ENCODE results near the gene ARHGAP15.

The ARHGAP15 gene

DNA sequence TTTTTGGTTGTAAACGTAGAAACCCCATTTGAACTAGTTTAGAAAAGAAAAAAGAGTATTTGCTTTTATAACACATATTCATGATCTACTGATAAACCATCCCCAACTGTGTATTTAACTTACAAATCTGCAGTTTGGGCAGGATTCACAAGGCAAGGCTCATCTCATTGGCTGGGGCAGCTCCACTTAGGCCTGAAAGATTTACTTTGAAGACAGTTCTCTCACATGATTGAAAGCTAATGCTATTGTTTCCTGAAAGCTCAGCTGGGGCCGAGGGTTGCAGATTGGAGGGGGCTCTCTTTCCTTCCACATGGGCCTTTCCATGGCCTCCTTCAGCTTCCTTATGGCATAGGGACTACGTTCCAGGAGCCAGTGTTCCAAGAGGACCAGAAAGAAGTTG is 47.4 kb downstream of the ARHGAP15 start:
- DNase-seq = no peak

DNA sequence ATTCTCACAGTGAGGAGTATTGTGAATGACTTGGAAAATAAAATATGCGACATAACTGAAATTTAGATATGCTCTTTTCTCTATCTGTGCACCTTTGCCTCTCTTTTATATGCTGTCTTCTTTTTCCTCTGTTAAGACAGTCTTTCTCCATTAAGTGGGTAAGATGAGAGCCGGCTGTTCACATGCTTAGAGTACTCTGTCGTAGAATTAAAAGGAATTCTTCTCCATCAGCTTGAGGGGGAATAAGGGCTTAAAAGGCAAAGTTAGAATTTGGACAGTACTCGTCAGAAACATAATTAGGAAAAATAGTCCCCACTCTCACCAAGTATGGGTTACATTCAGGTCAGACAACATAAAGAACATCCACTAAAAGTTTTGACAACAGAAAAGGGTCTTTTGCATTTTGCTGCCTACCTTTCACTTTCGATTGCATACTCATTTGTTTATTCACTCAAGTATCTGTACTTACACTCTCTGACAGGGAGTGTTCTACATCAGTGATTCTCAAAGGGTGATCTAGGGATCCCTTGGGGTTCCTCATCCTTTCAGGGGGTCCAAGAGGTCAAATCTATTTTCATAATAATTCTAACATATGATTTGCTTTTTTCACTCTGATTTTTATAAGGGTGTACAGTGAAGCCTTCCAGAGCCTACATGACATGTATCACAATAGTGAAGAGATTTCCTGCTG is 48.0 kb downstream of the ARHGAP15 start:
- DNase-seq = no peak

DNA sequence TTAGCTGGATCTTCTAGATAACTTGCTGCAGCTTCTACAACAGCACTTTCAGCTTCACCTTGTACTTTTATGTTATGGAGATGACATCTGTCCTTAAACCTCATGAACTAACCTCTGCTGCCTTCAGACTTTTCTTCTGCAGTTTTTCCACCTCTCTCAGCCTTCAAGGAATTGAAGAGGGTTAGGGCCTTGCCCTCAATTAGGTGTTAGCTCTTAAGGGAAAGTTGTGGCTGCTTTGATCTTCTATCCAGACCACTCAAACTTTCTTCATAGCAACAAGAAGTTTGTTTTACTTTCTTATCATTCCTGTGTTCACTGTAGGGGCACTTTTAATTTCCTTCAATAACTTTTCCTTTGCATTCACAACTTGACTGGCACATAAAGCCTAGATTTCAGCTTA is 52.3 kb downstream of the ARHGAP15 start:
- DNase-seq = no peak

DNA sequence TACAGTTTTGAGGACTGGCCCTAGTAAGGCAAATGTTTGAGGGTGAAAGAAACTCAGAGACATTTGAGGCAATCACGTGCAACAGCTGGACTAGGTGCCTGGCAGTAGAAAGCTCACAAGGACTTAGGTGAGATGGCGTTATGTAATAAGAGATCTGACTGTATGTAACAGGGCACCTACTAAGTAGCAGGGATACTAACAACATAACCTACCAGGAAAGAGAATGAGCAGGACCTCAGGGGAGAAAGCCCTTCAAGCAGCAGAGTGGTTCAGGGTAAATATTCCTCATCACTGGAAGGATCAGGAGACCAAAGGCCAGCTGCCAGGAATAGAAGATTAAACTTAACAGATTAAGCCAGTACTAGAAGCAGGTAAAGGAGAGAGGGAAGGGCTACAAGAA is 53.4 kb downstream of the ARHGAP15 start:
- no peak for DNase-seq

DNA sequence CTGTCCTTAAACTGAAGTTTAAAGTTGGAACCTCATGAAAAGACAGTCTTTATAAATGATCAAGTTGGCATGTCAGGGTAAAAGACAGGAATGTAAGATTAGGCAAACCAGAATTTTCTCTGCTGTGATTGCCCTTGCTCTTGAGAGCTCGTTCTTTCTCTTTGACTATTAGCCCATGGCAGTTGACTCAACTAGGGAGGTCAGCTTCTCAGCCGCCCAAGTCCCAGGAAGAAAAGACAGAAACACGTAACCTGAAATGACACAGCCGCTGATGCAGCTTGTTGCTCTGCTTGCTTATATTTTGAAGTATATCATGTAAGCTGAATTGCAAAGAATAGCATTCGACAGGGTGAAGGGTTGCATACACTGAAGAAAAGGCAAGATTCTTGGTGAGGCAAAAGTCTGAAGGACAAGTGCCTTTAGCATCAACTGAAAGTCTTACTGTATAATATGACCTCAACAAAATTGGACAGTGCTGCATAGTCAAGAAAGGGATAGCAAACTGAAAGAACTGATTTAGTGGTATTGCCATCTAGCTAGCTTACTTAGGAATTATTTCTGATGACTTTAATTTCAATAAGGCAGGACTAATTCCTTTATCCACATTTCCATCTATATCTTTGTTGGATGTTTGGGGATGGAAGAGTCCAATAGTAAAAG is 54.7 kb downstream of the ARHGAP15 start:
- DNase-seq = no peak

DNA sequence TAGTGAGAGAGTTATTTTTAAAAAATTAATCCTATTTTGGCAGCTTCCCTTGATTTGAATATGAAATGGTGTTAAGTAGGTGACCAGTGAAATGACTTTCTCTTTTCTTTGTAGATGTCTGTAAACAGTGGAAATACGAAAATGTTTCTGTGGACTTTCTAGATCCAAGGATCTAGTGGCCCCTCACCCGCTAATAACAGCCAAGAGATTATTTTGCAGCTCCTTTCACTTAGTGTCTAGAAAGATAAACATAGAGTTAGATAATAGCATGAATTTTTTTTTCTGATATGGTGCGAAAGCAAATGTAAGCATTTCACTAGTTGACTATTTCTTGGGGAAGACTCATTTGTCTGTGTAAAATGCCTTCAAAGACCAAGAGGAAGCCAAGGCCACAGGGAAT is 57.7 kb downstream of the ARHGAP15 start:
- no peak for DNase-seq

DNA sequence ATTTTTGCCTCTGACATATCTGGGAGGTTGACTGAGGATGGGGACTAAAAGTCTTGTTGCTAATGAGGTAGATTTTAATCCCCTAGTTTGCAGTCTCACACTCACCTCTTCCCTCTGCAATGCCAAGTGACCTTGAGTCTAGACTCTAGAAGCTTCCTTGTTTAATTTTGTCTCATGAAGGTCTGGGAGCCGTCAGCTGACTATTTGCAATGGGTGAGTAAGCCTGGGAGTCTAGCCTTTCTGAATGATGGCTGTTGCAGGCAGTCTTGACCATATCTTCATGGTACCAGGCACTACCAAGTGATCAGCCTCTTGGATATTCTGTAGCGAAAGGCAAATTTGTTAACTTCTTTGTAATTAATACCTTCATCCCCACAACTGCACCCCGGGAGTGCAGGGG is 61.2 kb downstream of the ARHGAP15 start:
- peak in 1 of 2 donors; percentile 28 for DNase-seq

DNA sequence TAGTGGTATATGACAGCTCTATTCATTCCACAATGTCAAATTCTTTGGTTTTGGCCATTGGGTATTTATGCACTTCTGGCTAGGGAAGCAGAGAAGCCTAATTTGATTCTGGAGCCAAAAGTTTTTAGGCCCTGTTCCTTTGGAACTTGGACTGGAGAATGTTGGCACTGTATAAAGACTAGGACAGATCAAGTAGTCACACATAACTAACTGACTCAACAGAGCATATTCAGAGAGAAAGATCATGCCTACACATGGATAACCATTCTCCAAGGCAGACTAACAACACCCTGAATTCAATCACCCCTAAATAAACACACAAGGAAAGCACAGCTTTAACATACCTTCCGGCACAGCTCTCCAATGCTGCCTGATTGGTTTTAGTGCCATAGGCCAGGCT is 62.9 kb downstream of the ARHGAP15 start:
- no peak for DNase-seq

DNA sequence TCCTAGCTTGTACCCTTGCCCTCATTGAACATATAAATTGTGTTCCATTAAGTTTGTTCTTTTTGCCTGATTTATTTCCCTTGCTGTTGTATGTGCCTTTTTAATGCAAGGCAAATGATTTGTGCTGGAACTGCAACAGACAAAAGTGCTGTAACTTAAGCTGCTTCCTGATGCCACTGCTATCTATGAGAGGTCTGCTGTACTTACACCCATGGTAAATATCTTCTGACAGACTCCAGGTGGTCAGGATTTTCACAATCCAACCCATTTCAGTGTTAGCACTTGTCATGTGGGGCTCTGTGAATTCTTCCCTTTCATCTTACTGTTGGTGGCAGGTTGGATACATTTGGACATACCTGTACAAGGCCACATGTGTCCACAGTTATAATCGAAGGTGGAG is 63.5 kb downstream of the ARHGAP15 start:
- DNase-seq = no peak

DNA sequence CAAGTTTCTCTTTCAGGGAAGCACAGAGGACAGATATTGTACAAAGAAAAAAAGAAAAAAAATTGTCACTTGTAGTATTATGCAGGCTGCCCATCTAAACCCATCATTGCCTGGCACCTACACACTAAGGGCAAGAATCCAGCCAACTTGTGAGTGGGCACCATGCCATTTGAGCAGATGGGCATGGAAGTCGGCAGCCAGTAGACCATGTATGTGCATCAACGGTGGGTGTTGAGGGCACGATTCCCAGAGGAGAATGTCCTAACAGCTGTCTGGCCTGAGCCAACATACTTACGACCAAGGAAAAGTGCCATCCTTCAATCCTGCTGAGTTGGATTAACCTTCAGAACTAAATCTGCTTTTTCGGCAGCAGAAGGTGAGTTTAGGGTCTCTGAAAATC is 63.9 kb downstream of the ARHGAP15 start:
- no peak for DNase-seq

DNA sequence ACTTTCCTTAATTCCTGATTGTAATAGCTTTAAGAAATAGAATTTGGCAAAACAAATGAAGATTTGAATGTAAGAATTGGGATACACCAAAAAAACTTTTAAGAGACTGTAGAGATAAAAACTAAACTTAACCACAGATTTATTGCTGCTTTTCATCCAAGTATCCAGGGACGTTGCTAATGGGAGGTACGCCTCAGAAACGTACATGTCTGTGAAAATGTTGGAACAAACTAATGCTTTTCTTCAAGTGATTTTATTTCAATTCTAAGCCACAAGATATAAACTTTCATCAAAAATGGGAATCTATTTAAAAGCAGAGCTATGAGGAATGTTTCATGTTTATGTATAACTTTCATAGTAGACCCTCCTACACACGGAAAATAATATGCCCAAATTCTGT is 66.3 kb downstream of the ARHGAP15 start:
- DNase-seq = no peak

DNA sequence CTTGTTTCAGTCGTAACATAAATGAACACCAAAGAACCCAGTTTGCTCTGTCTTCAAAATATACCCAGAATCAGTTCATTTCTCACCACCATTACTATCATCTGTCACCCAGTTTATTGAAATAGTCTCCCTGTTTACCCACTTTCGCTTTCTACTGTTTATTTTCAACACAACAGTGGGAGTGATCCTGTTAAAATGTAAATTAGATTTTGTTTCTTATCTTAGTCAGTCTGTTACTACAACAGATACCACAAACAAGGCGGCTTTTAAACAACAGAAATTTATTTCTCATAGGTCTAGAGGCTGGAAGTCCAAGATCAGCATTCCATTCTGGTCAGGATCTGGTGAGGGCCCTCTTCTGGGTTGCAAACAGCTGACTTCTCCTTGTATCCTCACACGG is 74.8 kb downstream of the ARHGAP15 start:
- no peak for DNase-seq

DNA sequence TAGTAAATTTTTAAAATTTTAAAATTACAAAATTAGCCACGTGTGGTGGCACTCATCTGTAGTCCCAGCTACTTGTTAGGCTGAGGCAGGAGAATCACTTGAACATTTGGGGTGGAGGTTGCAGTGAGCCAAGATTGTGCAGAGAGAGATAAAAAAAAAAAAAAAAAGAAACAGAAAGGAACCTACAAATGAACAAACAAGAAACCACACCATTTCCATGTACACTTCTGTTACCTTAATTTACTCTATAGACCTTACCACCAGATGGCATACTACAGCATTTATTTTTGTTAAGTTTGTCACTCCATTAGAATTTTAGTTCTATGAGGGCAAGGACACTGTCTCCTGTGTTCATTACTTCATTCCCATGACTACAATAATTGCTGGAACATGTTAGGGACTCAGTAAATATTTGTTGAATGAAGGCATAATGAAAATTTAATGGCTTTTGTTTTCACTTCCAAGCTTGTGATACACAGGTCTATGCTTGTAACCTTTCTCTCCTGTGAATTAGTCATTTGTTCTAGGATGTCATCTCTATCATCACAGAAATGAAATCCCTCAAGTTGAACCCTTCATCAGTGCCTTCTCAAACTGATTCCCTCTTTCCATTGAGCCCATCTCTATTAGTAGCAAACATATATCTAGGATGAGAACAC is 76.0 kb downstream of the ARHGAP15 start:
- peak in 1 of 2 donors; percentile 41 for DNase-seq

DNA sequence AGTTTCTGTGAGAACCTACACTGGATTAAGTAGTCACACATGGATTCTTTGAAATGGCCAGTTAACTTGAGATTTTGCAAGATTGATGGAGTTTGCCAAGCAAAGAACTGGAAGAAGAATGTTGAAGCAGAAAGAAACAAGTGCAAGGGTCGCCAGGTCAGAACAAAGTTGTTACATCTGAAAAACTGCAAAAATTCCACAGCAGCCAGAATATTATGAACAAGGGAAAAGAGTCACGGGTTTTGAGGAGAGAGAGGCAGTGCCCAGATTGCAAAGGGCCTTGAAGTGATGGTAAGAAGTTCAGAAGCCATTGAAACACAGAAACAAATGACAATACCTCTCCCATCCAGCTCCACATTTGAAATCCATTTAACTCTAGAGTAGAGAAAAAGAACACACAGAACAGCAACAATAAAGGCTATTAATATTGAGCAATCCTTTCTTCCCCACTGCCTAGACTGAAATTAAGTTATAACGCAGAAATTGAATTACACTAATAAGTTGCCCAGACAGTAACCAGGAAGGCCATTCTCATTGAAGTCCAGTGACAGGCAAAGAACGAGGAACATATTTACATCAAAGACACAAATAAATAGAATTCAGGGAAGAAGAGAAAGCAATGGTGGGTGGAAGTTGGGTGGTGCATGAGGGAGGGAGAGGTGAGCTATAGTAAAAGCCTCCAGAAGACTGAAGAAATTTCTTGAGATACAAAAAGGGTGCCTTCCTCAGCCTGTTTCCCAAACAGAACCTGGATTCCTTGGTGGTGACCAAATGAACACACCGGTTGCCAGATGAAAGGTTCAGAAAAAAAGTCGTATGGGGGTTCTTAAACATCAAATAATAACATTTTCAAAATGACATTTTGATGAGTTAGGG is 80.6 kb downstream of the ARHGAP15 start:
- no peak for DNase-seq

DNA sequence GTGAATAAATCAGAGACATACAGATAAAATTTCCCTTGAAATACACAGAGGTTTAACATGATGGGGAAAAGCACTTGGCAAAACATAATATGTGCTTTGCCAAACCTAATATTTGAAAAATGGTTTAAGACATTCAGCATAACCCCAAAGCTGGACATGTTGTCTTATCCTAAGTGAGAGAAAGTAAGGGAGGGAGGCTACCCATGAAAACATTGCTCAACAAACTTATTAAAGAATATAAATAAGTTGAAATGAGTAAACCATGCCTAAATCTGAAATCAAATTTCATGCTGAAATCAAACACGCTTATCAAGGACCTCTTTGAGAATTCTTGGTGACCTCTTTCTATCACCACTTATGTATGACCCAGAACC is 81.2 kb downstream of the ARHGAP15 start:
- no peak for DNase-seq

DNA sequence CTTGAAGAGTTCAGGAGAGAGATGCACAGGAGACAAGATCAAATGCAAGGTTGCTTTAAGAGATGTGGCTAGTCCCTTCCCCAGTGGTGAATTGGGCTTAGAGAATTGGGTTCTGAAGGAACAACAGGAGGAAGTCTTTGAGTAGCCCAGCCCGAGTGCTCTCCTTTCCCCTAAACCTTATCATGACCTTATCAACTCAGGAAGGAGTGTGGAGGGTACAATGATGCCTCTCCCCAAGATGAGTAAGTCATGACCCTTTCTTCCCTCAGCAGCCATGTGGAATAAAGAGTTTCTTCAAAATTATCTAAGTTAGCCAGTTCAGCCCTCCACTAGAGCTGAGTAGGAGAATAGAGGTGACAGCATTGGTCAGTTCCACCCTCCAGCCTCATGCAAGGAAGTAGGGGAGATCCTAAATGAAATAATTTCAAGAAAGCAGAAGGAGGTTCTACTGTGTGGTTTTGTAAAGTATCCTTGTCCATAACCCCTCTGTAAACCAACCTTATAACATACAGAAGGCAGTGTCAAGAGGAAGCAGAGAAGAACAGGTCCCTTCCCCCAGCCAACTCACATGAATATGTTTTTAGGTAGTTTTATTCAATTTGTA is 88.4 kb downstream of the ARHGAP15 start:
- peak; percentile 62 to 71 for DNase-seq

DNA sequence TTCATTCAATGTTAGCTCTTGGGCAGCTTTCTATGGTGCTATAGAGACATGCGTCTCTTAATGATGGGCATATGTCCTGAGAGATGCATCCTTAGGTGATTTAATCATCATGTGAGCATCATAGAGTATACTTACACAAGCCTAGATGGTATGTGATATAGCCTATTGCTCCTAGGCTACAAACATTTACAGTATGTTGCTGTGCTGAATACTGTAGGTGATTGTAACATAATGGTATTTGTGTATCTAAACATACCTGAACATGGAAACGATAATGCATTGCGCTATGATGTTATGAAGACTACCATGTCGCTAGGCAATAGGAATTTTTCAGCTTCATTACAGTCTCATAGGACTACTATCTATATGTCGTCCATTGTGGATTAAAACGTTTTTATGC is 89.4 kb downstream of the ARHGAP15 start:
- no peak for DNase-seq

DNA sequence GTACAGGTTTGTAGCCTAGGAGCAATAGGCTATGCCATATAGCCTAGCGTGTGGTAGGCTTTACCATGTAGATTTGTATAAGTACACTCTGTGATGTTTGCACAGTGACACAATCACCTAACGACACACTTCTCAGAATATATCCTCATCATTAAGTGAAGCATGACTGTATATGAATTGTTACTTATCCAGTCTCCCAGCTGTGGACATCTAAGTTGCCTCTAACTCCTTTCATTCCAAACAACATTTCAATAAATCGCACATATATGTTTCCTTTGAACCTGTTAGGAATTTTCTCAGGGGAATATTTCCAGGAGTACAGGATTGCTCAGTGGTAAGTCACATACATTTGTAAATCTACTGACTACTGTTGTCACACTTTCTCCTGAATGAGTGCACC is 90.0 kb downstream of the ARHGAP15 start:
- DNase-seq = no peak

DNA sequence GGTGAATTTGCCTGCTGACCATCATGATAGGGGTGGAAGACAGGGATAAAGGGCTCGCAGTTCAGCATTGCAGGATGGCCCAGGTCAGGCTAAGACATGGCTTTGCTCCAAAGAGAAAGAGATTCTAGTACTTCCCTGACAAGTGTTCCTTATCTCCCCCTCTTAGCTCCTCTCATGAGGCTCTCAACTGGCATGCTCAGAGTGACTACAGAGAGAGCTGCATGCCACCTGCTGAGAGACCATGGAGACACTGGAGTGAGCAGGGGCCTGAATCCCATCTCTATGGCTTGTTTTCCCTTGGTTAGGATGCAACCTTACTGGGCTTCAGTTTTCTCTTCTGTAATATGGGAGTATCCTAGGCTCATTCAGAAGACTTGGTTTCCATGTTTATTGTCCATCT is 94.3 kb downstream of the ARHGAP15 start:
- no peak for DNase-seq

DNA sequence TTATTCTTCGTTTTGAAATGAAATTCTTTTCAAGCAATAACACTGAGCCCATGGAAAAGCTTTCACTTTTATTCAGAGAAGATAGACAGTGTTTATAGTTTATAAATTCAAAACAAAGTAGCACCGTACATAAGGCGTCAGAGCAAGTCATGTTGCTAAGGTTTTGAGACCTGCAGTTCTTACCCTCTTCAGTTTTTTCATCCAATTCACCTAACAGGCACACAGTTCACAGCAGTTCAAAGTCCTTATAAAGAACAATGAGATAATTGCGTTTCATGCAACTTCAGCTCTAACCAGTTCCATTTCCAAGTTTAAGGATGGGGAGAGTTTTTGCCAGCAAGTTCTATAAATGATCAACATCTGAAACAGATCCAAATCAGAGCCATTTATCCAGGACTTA is 96.7 kb downstream of the ARHGAP15 start:
- DNase-seq = no peak

DNA sequence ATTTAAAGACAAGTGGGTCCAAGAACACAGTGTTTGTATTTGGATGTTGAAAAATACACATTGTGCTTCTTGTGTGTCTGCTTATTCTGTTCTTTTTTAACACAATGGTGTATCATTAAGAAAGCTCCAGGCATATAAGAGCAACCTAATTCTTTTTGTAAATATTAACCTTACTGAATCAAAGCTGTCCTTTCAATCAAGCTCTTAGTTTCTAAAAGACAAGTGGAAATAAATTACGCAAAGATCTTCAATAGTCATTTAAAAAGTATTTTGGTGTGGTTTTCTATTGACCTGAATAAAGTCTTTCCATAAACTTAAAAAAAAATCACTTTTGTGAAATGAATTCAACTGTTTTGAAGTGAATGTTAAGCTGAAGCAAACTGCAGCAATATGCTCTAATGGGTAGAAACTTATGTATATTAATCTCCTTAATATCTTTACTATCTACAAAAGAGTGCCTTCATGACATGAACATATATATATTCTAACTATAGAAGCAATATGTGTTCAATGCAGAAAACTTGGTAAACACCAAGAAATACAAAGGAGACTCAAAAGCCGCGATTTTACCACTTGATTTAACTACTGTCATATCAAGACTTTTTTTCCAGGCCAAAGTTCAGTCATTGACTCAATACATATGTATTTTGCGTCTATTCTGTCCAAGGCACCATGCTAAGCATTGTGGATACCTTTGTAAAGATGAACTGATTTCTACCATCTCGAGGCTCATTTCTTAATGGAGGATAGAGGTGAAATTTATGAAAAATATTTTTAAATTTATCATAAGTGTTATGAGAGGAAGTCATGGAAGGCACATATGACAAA is 97.7 kb downstream of the ARHGAP15 start:
- no peak for DNase-seq

DNA sequence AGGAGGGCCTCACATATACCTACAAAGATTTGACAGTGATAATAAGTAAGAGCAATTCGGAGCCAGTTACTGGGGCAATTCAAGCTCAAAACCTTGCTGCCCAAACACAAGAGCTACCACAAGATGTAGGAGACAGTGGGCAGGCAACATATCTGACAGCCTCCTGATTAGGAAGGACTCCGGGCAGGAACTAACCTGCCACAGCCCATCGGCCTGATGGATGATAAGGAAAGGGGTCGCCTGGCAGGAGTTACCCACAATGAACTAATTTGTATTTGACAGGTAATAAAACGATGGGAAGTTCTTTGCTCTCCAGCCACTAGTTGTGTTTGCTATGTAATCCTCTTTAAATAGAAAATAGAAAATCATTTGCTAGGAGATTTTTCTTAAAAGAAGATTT is 100.2 kb downstream of the ARHGAP15 start:
- no peak for DNase-seq
